ENCODE results near the gene ATP10B. TPM values are rescaled to one million over a fixed set of nuclear protein-coding genes. Genes with fewer than 3 reads are reported as not detected.

ATP10B gene
- total RNA-seq, 1 donor from 2014 or later: under 0.01 TPM

DNA sequence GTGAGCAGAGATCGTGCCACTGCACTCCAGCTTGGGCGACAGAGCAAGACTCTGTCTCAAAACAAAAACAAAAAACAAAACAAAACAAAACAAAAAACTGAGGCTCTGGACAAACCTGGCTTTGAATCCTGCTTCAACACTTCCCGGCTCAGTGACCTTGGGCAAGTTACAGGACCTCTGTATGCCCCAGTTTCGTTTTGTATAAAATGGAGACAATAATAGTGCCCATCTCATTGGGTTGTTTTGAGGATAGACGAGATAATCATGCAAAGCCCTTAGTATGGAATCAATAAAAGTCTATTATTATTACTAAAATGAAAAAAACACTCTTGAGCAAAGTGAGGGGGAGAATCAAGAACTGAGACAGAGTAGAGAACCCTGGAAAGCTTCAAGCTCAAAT lies 184.9 kb downstream of the ATP10B start:
- no peaks in the 10 kb centered on the region for H3K36me3 ChIP-seq (ENCODE audit: control insufficient read depth in 3 of 3, insufficient read depth in 3 of 3, low read length in 3 of 3)
- H3K9ac ChIP-seq (ENCODE audit: low read depth in 1 of 3, low read length in 3 of 3): no peak overlapping the region
- no peak overlapping the region for H3K27ac ChIP-seq (ENCODE audit: low read depth, low read length)
- no peaks in the 10 kb centered on the region for H3K9me3 ChIP-seq (ENCODE audit: control insufficient read depth in 3 of 3, low read length in 3 of 3)
- no peaks in the 10 kb centered on the region for H3K27me3 ChIP-seq (ENCODE audit: control insufficient read depth in 3 of 3, insufficient read depth in 3 of 3, low read length in 3 of 3)
- no peaks in the 10 kb centered on the region for H3K4me1 ChIP-seq (ENCODE audit: control insufficient read depth in 3 of 3, insufficient read depth in 3 of 3, low read length in 3 of 3)
- no peak overlapping the region for H3K4me3 ChIP-seq (ENCODE audit: low read length in 3 of 3)

DNA sequence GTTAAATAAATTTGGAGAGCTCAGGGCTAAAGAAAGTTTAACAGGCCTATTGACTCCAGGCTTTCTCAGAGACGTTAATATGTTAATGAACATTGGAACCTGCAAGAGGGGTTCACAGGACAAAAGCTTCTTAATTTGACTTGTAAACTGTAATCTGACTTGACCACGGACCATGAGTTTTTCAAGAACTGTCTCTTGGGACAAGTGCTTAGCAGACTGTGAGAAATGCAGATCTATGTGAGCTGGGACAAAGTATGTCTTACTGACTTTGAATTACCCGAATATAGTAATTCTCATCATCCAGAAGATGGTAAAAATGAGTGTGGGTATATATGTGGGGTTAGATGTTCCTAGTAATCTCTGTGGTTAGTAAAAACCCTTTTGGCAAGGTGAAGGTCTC lies 186.6 kb downstream of the ATP10B start:
- H3K9ac ChIP-seq (ENCODE audit: low read depth in 1 of 3, low read length in 3 of 3): no peak overlapping the region
- peaks cover 0 to 2% (median 0%) of the 10 kb centered on the region in 3 donors for H3K9me3 ChIP-seq (ENCODE audit: control insufficient read depth in 3 of 3, low read length in 3 of 3)
- H3K36me3 ChIP-seq (ENCODE audit: control insufficient read depth in 3 of 3, insufficient read depth in 3 of 3, low read length in 3 of 3): no peaks in the 10 kb centered on the region
- no peak overlapping the region for H3K4me3 ChIP-seq (ENCODE audit: low read length in 3 of 3)
- H3K4me1 ChIP-seq (ENCODE audit: control insufficient read depth in 3 of 3, insufficient read depth in 3 of 3, low read length in 3 of 3): no peaks in the 10 kb centered on the region
- H3K27ac ChIP-seq (ENCODE audit: low read depth, low read length): no peak overlapping the region
- H3K27me3 ChIP-seq (ENCODE audit: control insufficient read depth in 3 of 3, insufficient read depth in 3 of 3, low read length in 3 of 3): no peaks in the 10 kb centered on the region

DNA sequence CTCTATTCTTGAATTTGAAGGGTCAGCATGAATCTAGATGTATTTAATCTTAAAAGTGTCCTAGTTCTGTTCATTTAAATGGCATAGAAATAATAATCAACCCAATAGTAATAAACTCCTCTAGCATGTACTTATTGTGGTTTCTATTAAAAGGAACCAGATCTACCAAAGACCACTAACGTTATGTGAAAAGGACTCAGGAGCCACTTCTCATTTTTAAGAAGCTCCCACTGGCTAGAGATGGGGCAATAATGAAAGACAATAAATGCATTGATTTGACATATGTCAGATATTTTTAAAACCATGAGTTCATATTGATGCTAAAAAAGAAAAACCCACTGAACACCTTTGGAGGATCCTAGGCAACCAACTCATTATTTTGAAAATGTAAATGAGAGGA lies 191.9 kb downstream of the ATP10B start:
- Histone ChIP-seq H3K27ac (ENCODE audit: low read depth, low read length) (no peak overlapping the region), H3K4me1 (ENCODE audit: control insufficient read depth in 3 of 3, insufficient read depth in 3 of 3, low read length in 3 of 3) (no peaks in the 10 kb centered on the region), H3K4me3 (ENCODE audit: low read length in 3 of 3) (no peak overlapping the region), H3K27me3 (ENCODE audit: control insufficient read depth in 3 of 3, insufficient read depth in 3 of 3, low read length in 3 of 3) (no peaks in the 10 kb centered on the region), H3K36me3 (ENCODE audit: control insufficient read depth in 3 of 3, insufficient read depth in 3 of 3, low read length in 3 of 3) (no peaks in the 10 kb centered on the region), H3K9me3 (ENCODE audit: control insufficient read depth in 3 of 3, low read length in 3 of 3) (peaks cover 0 to 2% (median 0%) of the 10 kb centered on the region in 3 donors), H3K9ac (ENCODE audit: low read depth in 1 of 3, low read length in 3 of 3) (no peak overlapping the region)

DNA sequence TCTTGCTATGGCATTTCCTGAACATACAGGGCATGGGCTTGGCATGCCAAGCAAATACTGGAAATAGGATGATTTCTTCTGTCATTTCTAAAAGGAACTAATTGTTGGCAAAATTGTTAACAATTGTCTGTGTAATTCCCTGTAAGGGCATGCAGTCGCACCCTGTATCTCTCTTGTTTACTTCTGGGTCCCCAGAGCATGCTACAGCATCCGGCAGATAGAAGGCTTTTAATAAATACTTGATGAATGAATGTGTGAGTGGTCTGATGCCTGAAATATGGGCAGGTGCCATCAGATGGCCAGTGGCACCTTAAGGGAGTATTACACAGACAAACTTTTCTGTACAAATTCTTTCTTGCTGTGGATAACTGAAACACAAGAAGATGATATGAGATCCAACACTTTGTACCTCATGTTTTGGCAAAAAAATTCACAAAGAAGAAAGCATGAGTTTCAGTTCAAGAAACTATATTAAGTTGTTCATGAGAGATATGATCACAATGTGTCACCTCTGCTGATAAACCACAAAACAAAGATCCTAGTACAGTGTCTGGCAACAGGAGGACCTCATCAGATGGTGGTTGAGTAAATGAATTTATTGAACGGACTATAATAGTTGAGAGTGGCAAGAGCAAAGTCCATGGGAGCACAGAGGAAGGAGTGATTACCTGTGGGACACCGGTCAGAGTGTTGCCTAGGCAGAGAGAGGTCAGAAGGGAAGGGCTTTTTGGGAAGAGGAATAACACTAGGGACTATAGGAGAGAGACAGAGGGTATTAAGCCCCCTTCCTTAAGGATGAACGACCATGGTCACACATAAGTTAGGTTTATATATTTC lies 194.2 kb downstream of the ATP10B start:
- no peaks in the 10 kb centered on the region for H3K36me3 ChIP-seq (ENCODE audit: control insufficient read depth in 3 of 3, insufficient read depth in 3 of 3, low read length in 3 of 3)
- no peak overlapping the region for H3K4me3 ChIP-seq (ENCODE audit: low read length in 3 of 3)
- H3K27ac ChIP-seq (ENCODE audit: low read depth, low read length): no peak overlapping the region
- no peak overlapping the region for H3K9ac ChIP-seq (ENCODE audit: low read depth in 1 of 3, low read length in 3 of 3)
- H3K27me3 ChIP-seq (ENCODE audit: control insufficient read depth in 3 of 3, insufficient read depth in 3 of 3, low read length in 3 of 3): no peaks in the 10 kb centered on the region
- H3K4me1 ChIP-seq (ENCODE audit: control insufficient read depth in 3 of 3, insufficient read depth in 3 of 3, low read length in 3 of 3): no peaks in the 10 kb centered on the region
- H3K9me3 ChIP-seq (ENCODE audit: control insufficient read depth in 3 of 3, low read length in 3 of 3): peaks cover 0 to 2% (median 0%) of the 10 kb centered on the region in 3 donors

DNA sequence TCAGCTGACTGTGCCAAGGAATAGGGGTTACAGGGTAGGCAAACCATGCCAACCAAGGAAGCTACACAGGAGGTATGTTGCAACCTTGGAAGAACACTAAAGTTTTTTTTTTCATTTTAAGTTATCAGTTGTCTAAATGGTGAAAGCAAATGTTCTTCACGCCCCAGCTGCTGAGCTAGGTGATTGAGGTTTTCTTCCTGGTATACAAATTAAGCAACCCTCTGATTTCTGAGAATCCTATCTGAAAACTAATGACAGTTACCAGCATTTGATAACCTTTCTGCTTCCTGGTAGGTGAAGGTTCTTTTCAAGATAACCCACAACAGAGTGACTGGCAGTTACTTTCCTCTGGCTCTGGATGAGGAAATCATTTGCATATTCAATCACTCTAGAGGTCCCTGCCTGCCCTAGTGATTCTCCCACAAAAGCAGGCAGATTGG lies 194.9 kb downstream of the ATP10B start:
- Histone ChIP-seq H3K4me3 (ENCODE audit: low read length in 3 of 3) (no peak overlapping the region), H3K36me3 (ENCODE audit: control insufficient read depth in 3 of 3, insufficient read depth in 3 of 3, low read length in 3 of 3) (no peaks in the 10 kb centered on the region), H3K9me3 (ENCODE audit: control insufficient read depth in 3 of 3, low read length in 3 of 3) (peaks cover 0 to 2% (median 0%) of the 10 kb centered on the region in 3 donors), H3K9ac (ENCODE audit: low read depth in 1 of 3, low read length in 3 of 3) (no peak overlapping the region), H3K27me3 (ENCODE audit: control insufficient read depth in 3 of 3, insufficient read depth in 3 of 3, low read length in 3 of 3) (no peaks in the 10 kb centered on the region), H3K27ac (ENCODE audit: low read depth, low read length) (no peak overlapping the region), H3K4me1 (ENCODE audit: control insufficient read depth in 3 of 3, insufficient read depth in 3 of 3, low read length in 3 of 3) (no peaks in the 10 kb centered on the region)

DNA sequence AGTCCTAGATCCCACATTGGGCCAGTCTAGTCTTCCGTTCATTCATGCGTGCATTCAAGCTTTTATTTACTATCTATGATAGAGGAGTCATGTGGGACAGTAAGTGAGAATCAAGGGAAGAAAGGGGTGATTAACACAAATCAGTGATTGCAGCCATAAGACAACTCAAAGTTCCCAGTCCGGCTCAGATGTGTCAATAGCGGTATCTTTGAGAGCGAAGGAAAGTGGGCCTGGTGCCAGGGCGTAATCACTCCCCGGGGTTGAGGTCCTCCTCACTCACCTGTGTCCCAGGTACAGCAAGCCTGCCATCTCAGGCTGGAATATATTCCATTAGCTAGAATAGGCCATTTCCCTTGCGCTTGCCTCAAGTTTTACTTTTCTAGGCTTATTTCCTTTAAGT lies 196.3 kb downstream of the ATP10B start:
- no peaks in the 10 kb centered on the region for H3K36me3 ChIP-seq (ENCODE audit: control insufficient read depth in 3 of 3, insufficient read depth in 3 of 3, low read length in 3 of 3)
- H3K27ac ChIP-seq (ENCODE audit: low read depth, low read length): no peak overlapping the region
- no peak overlapping the region for H3K9ac ChIP-seq (ENCODE audit: low read depth in 1 of 3, low read length in 3 of 3)
- H3K4me3 ChIP-seq (ENCODE audit: low read length in 3 of 3): no peak overlapping the region
- H3K9me3 ChIP-seq (ENCODE audit: control insufficient read depth in 3 of 3, low read length in 3 of 3): peaks cover 0 to 2% (median 0%) of the 10 kb centered on the region in 3 donors
- no peaks in the 10 kb centered on the region for H3K27me3 ChIP-seq (ENCODE audit: control insufficient read depth in 3 of 3, insufficient read depth in 3 of 3, low read length in 3 of 3)
- no peaks in the 10 kb centered on the region for H3K4me1 ChIP-seq (ENCODE audit: control insufficient read depth in 3 of 3, insufficient read depth in 3 of 3, low read length in 3 of 3)

DNA sequence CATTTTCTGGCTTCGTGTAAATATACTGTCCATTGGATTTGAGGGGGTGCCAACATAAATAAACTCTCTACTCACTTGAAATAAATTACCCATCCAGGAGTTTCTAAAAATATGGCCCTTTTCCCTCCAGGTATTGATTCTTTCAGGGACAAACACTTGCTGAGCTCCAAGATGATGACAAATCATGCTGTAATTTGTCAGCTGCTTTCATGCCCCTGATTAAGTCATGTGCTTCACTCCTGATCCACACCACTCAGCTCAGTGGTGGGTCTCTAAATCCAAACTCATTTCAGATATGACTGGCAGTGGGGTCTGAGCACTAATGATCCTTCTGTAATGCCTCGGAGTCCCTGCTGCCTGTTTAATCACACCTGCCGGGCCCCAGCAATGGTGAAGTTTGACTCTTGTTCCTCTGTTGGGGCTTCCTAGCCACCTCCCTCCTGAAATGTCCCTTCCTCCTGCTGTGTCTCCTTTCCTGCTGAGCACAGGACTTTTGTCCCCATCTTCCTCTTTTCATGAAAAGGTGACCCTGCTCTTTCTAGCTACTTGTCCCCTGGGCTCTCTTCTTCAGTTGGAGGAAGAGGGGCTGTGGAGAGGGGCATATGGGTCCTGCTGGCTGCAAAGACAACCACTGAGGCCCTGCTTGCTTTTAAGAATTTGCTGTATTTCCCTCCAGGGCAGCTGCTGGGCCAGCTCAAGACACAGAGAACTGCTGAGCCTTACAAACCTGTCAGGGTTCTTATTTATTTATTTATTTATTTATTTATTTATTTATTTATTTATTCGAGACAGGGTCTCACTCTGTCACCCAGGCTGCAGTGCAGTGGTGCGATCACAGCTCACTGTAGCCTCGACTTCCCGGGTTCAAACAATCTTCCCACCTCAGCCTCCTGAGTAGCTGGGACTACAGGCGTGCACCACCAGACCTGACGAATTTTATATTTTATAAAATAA lies 200.0 kb downstream of the ATP10B start:
- no peaks in the 10 kb centered on the region for H3K9me3 ChIP-seq (ENCODE audit: control insufficient read depth in 3 of 3, low read length in 3 of 3)

DNA sequence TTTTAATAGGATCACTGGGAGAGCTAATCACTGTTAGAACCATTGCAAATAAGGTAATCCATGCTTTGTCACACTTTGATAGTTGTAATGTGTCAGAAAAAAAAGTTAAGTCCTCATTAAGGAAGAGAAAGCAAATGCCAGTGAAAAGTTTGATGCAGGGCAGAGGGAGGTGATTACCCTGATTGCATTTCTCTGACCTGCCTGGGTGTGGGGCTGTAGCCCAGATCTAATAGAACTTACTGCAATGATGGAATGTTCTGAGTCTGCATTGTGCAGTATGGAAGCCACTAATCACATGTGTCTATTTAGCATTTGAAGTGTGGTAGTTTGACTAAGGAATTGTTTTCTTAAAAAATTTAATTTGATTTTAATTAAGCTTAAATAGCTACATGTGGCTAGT lies 202.7 kb downstream of the ATP10B start:
- H3K4me3 ChIP-seq (ENCODE audit: low read length in 3 of 3): no peak overlapping the region
- no peak overlapping the region for H3K27ac ChIP-seq (ENCODE audit: low read depth, low read length)
- H3K36me3 ChIP-seq (ENCODE audit: control insufficient read depth in 3 of 3, insufficient read depth in 3 of 3, low read length in 3 of 3): no peaks in the 10 kb centered on the region
- H3K9me3 ChIP-seq (ENCODE audit: control insufficient read depth in 3 of 3, low read length in 3 of 3): no peaks in the 10 kb centered on the region
- no peaks in the 10 kb centered on the region for H3K27me3 ChIP-seq (ENCODE audit: control insufficient read depth in 3 of 3, insufficient read depth in 3 of 3, low read length in 3 of 3)
- no peak overlapping the region for H3K9ac ChIP-seq (ENCODE audit: low read depth in 1 of 3, low read length in 3 of 3)
- H3K4me1 ChIP-seq (ENCODE audit: control insufficient read depth in 3 of 3, insufficient read depth in 3 of 3, low read length in 3 of 3): no peaks in the 10 kb centered on the region

More for the DNA sequence above, 200.0 kb downstream of the ATP10B start:
- no peak overlapping the region for H3K4me3 ChIP-seq (ENCODE audit: low read length in 3 of 3)
- H3K36me3 ChIP-seq (ENCODE audit: control insufficient read depth in 3 of 3, insufficient read depth in 3 of 3, low read length in 3 of 3): no peaks in the 10 kb centered on the region
- H3K27me3 ChIP-seq (ENCODE audit: control insufficient read depth in 3 of 3, insufficient read depth in 3 of 3, low read length in 3 of 3): no peaks in the 10 kb centered on the region
- H3K27ac ChIP-seq (ENCODE audit: low read depth, low read length): no peak overlapping the region
- no peaks in the 10 kb centered on the region for H3K4me1 ChIP-seq (ENCODE audit: control insufficient read depth in 3 of 3, insufficient read depth in 3 of 3, low read length in 3 of 3)
- H3K9ac ChIP-seq (ENCODE audit: low read depth in 1 of 3, low read length in 3 of 3): no peak overlapping the region

DNA sequence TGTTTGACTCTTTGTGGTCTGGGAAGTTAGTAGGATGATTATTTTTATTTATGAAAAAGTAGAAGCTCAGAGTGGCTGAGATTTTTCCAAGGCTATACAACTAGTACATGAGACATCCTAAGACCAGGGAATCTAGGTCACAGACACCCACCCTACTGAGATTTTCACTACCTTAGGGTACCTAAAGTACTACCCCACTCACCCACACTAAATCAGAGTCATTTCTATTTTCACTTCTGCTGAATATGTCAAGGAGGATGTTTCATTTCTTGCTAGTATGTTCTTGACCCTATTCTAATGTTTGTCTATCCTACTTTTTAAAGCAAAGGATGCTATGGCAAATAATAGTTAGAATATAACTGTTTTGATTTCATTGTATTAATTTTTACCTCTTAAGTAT lies 206.0 kb downstream of the ATP10B start:
- Histone ChIP-seq H3K4me3 (ENCODE audit: low read length in 3 of 3) (no peak overlapping the region), H3K27ac (ENCODE audit: low read depth, low read length) (no peak overlapping the region), H3K4me1 (ENCODE audit: control insufficient read depth in 3 of 3, insufficient read depth in 3 of 3, low read length in 3 of 3) (no peaks in the 10 kb centered on the region), H3K27me3 (ENCODE audit: control insufficient read depth in 3 of 3, insufficient read depth in 3 of 3, low read length in 3 of 3) (no peaks in the 10 kb centered on the region), H3K9ac (ENCODE audit: low read depth in 1 of 3, low read length in 3 of 3) (no peak overlapping the region), H3K9me3 (ENCODE audit: control insufficient read depth in 3 of 3, low read length in 3 of 3) (no peaks in the 10 kb centered on the region), H3K36me3 (ENCODE audit: control insufficient read depth in 3 of 3, insufficient read depth in 3 of 3, low read length in 3 of 3) (no peaks in the 10 kb centered on the region)
